Kidney tubule cell (primary cell): Measurements from ENCODE around the gene SPAST.
"Not testable (repeated sequence)": the region's sequence is repeated elsewhere in the genome, so short reads cannot be mapped to it uniquely, and the experiment has no call there.

ENCODE experiments used
- DNase-seq: peaks from one replicate; pipeline ENCODE4 v3.0.0-alpha.2; 2018; ENCODE audit warnings: low spot score

SPAST gene, protein sequence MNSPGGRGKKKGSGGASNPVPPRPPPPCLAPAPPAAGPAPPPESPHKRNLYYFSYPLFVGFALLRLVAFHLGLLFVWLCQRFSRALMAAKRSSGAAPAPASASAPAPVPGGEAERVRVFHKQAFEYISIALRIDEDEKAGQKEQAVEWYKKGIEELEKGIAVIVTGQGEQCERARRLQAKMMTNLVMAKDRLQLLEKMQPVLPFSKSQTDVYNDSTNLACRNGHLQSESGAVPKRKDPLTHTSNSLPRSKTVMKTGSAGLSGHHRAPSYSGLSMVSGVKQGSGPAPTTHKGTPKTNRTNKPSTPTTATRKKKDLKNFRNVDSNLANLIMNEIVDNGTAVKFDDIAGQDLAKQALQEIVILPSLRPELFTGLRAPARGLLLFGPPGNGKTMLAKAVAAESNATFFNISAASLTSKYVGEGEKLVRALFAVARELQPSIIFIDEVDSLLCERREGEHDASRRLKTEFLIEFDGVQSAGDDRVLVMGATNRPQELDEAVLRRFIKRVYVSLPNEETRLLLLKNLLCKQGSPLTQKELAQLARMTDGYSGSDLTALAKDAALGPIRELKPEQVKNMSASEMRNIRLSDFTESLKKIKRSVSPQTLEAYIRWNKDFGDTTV

DNA sequence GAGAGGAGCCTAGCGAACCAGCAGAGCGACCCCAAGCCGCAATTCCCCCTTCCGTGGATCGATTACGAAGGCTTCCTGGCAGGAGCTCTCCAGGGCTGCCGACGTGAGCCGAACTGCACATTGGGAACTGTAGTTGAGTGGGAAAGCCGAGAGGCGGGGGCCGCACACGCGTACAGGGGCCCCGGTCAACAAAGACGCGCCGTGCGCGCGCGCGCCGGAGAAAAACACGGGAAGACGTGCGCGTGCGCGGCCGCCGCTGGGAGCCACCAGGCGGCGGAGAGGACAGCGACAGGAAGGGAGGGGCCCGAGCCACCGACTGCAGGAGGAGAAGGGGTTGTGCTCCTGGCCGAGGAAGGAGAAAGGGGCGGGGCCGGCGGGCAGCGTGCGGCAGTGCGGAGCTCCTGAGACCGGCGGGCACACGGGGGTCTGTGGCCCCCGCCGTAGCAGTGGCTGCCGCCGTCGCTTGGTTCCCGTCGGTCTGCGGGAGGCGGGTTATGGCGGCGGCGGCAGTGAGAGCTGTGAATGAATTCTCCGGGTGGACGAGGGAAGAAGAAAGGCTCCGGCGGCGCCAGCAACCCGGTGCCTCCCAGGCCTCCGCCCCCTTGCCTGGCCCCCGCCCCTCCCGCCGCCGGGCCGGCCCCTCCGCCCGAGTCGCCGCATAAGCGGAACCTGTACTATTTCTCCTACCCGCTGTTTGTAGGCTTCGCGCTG lies at the start of gene SPAST:
Gene SPAST (plus strand): TSS at position 247 of the 711 bp plus-strand sequence. CDS start 276 bp downstream, at position 523.
- peak; percentile 99 for DNase-seq

DNA sequence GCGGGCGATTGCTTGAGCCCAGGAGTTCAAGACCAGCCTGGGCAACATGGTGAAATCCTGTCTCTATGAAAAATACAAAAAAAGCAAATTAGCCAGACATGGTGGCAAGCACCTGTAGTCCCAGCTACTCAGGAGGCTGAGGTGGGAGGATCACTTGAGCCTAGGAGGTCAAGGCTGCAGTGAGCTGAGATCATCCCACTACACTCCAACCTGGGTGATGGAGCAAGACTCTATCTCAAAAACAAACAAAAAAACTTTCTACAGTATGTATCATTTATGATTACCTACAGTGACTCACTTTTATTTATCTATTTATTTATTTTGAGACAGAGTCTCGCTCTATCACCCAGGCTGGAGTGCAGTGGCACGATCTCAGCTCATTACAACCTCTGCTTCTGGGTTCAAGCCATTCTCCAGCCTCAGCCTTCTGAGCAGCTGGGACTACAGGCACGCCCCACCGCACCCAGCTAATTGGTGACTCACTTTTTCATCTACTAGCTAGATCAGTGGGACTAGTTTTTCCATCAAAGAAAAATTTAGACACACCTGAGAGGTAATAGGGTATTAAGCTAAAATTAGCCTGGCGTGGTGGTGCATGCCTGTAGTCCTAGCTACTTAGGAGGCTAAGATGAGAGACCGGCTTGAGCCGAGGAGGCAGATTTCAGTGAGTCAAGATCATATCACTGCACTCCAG lies 44.4 kb upstream of the SPAST start:
- peak; percentile 71 for DNase-seq

DNA sequence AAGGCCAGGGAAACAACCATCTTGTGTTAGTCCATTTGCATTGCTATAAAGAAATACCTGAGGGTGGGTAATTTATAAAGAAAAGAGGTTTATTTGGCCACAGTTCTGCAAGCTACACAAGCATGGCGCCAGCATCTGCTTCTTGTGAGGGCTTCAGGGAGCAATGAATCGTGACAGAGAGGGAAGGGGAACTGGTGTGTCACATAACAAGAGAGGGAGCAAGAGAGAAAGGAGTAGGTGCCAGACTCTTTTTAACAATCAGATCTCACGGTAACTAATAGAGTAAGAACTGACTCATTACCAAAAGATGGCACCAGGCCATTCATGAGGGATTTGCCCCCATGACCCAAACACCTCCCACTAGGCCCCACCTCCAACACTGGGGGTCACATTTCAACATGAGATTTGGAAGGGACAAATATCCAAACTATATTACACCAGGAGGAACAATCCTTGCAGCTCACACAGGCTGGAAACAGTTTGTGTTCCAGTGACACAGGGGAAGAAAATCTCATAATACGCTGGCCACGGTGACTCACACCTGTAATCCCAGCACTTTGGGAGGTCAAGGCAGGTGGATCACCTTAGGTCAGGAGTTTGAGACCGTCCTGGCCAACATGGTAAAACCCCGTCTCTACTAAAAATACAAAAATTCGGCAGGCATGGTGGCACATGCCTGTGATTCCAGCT lies 29.0 kb upstream of the SPAST start:
- peak; percentile 71 for DNase-seq

DNA sequence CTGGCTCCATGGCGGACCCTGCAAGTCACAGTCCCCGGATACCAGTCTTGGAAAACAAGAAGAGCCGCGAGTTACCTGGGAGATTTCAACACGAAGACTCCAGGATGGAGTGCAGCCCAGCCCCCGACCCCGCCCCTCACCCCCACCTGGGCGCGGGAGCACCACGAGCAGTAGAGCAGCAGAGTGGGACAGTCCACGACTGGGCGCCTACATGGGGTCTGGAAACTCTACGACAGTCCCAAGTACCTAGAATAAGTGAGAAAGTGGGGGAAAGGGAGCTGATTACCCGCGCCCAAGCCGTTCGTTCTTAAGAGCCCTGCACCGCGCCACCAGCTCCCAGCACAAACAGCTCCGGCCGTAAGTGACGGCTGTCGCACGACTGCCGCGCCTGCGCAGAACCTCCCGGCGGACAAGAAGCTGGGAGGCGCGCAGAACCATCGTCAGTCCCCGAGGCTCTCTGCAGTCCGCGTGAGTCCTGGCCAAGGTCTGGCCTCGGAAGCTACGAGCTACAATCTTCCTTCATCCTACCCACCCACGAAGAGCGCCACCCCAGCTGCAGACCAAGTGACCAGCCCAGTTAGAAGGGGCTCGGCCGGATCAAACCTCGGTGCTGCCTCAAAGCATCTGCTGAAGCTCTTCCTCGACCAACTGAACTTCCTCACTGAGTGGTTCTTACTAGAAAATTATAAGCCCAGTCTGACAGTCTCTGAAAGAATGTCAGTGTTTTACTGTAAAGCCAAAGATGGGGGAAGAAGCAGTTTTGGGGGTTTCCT lies 23.7 kb upstream of the SPAST start, which contains the start of gene DPY30:
Gene DPY30 (minus strand): TSS at position 359 of the 773 bp plus-strand sequence. CDS start 349 bp downstream, at position 10.
- peak; percentile 94 for DNase-seq

DNA sequence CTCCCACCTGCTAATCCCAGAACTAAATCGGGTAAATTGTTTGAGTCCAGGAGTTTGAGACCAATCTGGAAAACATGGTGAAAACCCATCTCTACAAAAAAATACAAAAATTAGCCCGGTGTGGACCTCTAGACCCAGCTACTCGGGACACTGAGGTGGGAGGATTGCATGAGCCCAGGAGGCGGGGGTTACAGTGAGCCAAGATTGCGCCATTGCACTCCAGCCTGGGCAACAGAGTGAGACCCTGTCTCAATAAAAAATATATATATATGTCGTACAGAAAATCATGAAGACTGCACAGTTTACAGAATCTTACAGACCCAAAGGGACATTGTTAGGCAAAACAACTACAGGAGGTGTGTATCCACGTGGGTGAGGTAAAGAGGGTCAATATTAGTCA lies 19.8 kb upstream of the SPAST start:
- DNase-seq = no peak

DNA sequence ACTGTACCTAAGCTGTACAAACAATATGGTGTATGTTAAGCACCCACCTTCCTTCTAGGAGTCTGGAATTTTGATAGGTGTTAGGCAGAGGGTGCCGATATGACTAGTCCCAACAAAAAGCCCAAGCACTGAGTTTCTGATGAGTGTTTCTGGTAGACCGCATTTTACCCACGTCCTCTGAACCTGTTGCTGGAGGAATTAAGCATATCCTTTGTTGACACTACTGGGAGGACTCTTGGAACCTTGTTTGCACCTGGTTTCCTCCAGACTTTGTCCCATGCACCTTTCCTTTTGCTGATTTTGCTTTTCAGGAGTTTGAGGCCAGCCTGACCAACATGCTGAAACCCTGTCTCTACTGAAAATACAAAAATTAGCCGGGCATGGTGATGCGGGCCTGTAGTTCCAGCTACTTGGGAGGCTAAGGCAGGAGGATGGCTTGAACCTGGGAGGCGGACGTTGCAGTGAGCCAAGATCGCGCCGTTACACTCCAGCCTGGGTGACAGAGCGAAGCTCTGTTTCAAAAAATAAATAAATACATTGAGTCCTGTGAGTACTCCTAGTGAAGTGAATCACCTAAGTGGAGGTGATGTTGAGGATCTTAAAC lies 11.4 kb upstream of the SPAST start:
- no peak for DNase-seq

DNA sequence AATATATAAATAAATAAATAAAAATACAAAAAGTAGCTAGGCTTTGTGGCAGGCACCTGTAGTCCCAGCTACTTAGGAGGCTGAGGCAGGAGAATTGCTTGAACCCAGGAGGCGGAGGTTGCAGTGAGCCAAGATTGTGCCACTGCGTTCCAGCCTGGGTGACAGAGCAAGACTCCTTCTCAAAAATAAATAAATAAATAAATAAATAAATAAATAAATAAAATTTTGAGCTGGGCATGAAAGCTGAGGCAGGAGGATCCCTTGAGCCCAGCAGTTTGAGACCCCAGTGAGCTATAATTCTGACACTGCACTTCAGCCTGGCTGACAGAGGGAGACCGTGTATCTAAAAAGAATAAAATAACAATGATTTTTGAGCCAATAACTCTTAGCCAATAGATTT lies 8.8 kb upstream of the SPAST start:
- not testable (repeated sequence) for DNase-seq

DNA sequence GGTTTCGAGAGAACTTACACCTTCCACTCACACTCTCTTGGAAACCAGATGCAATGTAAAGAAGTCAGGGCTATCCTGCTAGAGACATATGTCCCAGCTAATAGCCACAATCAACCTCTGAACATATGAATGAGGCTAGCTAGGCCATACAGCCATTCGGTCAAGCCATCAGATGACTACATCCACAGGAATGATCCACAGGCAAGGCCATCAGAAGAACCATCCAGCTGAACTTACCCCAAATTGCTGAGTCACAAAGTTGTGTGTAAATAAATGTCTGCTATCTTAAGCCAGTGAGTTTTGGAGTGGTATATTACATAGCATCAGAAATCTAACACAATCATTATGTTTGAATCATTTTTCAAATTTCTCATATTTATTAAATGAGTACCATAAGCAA lies 5.2 kb upstream of the SPAST start:
- peak; percentile 33 for DNase-seq

DNA sequence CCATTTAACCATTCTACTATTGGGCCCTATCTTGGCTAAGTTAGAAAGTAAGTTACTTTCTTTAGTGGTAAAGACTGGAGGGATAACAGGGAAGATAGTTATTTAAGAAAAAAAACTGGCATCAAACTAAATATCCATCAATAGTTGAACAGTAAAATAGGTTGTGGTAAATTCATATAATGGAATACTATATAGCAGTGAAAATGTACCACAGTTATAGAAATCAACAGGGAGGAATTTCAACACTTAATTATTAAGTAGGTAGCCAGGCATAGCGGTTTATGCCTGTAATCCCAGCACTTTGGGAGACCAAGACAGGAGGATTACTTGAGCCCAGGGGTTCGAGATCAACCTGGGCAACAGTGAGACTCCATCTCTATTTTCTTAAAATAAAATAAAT lies 3.1 kb upstream of the SPAST start:
- no peak for DNase-seq

DNA sequence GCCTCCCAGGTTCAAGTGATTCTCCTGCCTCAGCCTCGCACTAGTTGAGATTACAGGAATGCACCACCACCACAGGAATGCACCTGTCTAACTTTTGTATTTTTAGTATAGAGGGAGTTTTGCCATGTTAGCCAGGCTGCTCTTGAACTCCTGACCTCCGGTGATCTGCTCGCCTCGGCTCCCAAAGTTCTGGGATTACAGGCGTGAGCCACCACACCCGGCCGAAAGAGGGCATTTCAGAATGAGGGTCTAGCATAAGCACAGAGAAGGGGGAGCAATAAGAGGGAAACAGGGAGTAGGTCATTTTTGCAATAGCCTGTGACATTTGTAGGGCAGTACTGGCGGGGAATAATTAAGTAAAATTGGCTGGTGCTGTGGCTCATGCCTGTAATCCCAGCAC lies 1.9 kb upstream of the SPAST start:
- no peak for DNase-seq

DNA sequence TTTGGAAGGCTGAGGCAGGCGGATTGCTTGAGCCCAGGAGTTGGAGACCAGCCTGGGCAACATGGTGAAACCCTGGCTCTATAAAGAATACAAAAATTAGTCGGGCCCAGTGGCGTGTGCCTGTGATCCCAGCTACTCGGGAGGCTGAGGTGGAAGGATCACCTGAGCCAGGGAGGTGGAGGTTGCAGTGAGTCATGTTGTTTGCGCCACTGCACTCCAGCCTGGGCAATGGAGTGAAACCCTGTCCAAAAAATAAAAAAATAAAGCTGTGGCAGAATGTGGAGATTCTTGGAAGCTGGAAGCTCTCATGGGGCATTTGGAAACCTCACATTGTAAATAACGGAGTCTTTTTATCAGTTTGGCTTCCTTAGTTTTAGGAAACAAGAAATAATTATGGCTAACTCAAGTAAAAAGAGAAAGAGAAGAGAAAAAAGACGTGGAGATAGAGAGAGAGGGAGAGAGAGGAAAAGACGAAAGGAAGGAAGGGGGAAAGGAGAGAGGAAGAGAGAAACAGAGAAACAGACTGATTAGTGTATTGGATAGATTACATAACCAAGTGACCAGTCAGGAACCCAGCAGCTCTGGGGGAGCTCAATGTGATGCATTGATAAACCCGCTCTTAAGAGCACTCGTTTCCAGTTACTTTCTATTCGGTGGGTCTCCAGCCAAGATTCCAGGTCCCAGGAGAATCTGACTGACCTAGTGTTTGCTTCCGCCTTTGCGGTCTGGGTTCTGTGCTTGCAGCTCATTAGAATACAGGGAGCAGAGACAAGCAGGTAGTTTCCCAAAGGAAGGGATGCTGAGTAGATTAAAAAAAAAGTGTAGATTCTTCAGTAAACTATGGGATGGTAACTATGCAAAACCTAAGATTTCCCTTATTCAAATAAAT lies 1.1 kb upstream of the SPAST start:
- peak; percentile 81 for DNase-seq

DNA sequence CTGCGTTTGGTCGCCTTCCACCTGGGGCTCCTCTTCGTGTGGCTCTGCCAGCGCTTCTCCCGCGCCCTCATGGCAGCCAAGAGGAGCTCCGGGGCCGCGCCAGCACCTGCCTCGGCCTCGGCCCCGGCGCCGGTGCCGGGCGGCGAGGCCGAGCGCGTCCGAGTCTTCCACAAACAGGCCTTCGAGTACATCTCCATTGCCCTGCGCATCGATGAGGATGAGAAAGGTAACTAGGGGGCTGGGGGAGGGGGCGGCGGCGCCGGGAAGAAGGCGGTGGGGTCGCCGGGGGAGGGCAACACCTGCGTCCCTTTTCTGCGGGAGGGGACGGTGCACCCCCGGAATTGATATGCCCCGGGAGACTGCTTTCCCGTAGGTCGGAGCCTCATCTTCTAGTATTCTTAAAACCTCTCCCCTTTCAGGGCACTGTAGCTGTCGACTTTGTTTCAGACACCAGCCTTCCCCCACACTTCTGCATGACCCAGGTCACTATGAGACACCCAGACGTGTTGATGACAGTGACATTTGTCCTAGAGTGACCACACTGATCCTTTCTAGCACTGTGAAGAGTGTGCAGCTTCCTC lies 755 bp downstream of the SPAST start:
- DNase-seq = peak; percentile 13

DNA sequence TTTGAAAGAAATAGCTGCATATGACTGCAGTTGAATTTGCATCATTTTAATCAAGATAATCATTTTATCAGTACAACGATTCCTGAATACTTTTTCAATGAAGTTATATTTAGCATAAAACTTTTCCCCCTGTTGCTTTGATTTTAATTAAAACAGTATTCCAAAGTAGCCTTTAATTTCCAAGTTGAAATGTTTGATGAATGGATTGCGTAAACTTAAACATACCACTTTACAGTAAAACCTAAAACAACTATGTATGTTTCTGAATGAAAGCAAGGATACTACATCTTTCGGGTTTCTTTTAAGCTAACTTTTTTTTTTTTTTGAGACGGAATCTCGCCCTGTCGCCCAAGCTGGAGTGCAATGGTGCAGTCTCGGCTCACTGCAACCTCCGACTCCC lies 1.4 kb downstream of the SPAST start:
- DNase-seq = no peak

DNA sequence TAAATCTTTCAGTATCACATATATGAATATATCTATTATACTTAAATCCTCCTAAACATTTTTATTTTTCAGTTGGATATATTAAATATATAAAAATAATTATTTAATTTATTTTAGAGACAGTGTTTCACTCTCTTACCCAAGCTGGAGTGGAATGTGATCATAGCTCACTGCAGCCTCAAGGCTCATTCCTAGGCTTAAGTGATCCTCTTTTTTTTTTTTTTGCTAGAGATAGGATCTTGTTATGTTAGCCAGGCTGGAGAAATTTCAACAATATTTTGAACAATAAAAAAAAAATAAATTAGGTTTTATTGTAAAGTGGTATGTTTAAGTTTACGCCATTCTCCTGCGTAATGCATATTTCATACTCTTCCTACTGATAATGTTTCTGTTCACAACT lies 4.2 kb downstream of the SPAST start:
- no peak for DNase-seq

DNA sequence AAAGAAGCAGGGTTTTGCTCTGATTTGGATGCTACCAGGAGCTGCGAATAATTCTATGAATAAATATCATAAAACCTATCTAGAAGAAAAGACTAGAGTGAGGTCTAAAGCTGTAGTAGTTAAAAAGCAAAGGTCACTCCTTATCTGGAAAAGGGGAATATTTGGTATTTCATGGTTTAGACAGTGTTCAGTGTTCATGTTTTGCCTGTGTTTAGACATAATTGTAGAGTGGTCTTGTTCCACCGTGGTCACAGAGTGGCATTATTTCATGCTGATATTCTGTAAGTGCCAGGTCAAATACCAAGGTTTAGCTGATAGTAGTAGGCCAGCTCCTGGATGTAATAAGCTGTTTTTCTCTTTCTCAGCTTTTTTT lies 10.8 kb downstream of the SPAST start:
- DNase-seq = no peak

DNA sequence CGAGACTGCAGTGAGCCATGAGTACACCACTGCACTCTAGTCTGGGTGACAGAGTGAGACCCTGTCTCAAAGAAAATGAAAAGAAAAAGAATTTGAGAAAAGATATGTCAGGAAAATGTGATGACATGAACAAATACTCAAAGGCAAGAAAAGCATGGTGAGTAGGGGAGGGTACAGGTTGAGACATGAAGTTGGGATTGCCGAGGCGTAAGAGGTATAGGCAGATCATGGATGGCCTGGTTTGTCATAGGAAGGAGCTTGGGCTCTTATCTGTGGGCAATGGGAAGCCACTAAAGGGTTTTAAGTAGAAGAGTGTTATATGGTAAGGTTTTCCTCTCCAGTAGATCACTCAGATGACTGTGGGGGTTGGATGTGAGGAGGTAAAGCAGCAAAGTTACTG lies 32.3 kb downstream of the SPAST start:
- DNase-seq = no peak

DNA sequence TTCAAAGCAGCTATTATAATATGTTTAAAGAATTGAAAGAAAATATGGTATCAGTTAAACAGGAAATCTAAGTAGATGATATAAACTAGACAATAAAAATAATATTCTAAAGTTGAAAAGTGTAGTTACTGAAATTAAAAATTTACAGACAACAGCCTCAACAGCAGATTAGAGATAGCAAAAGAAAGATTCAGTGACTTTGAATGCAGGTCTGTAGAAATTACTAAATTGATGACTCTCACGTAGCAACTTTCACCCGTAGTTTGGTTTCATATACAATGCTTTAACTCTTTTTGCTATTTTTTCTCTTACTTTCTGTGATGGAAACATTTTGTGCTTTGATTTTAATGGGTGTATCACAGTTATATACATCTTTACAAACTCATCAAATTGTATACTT lies 44.8 kb downstream of the SPAST start:
- DNase-seq = no peak

DNA sequence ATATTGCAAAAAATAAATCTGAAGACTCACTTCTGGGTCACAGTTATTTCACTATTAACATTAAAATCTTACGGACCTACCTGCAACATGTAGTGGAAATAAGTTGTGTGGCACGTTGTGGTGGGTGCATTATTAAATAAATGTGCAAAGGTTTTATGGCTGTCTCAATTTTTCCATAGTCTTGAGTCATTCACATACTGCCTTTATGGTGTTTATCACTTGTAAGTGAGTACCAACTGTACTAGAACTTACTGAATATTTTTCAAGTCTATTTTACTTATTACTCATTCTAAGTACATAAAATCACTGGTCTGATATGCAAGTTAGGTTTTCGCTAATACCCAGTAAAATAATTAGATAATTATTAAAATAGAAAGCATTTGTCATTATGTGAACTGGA lies 54.7 kb downstream of the SPAST start:
- DNase-seq = no peak

DNA sequence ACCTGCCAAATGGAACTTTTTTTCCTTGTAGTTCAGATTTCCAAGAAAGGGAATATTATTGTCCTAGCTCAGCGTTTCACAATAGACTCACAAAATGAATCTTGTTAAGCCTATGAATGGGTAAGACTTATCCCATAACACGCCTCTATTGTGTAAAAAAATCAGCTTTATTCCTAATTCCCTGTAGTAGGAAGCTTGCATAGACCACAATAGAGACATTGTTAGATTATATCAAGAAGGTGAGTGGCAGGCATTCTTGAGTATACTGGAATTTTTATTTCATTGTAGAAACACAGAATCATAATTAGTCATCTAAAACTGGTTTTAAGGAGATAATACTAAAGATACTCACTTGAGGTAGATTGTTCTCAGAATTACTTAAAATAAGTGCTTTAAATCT lies 55.8 kb downstream of the SPAST start:
- DNase-seq = no peak
